Neural cell (in vitro differentiated cells): ENCODE results near the gene COLEC11.

Experiments
- EP300 ChIP-seq: fragments of 450-650 bp; conservative IDR thresholded peaks from 2 replicates; pipeline ENCODE4 v1.6.1; 2014; ENCODE audit warnings: antibody characterized with exemption, mild to moderate bottlenecking, moderate library complexity; ENCODE audit not compliant: poor library complexity, severe bottlenecking
- POLR2AphosphoS5 ChIP-seq: IDR thresholded peaks from 2 replicates; pipeline ENCODE4 v1.6.1; 2012
- TF ChIP-seq, protein P1 (sequence below): fragments of 450-650 bp; IDR thresholded peaks from 2 replicates; pipeline ENCODE4 v1.5.1; 2014; ENCODE audit warnings: antibody characterized with exemption, mild to moderate bottlenecking, moderate library complexity; ENCODE audit not compliant: poor library complexity, severe bottlenecking

DNA sequence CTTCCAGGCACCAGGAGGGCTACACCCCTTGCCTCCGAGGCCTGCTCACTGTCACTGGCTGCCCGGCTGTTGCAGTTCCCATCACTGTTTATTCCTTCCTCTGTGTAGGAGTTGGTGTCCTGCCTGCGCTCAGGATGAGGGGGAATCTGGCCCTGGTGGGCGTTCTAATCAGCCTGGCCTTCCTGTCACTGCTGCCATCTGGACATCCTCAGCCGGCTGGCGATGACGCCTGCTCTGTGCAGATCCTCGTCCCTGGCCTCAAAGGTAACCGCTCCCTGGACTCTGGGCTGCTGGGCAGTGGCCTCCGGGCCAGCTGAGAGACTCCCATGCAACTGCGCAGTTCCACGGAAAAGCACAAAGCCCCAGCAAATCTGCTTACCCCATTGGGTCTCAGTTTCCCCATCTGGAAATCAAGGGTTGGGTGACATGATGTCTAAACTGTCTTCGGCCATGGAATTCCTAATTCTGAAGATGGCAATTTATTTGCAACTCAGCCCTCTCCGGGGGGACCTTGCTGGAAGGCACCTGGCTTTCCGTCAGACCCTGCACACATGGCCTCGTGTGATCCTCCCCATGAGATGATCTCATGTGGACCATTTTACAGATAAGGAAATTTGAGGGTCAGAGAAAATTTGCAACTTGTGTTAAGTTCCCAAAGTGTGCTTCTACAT, 9.4 kb downstream of the COLEC11 start:
- TF ChIP-seq, protein P1, sequence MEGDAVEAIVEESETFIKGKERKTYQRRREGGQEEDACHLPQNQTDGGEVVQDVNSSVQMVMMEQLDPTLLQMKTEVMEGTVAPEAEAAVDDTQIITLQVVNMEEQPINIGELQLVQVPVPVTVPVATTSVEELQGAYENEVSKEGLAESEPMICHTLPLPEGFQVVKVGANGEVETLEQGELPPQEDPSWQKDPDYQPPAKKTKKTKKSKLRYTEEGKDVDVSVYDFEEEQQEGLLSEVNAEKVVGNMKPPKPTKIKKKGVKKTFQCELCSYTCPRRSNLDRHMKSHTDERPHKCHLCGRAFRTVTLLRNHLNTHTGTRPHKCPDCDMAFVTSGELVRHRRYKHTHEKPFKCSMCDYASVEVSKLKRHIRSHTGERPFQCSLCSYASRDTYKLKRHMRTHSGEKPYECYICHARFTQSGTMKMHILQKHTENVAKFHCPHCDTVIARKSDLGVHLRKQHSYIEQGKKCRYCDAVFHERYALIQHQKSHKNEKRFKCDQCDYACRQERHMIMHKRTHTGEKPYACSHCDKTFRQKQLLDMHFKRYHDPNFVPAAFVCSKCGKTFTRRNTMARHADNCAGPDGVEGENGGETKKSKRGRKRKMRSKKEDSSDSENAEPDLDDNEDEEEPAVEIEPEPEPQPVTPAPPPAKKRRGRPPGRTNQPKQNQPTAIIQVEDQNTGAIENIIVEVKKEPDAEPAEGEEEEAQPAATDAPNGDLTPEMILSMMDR, result no peak
- TF ChIP-seq EP300 (no peak), POLR2AphosphoS5 (no peak)
